Activated CD4-positive, alpha-beta T cell treated with anti-CD3 and anti-CD28 coated beads, Interleukin-2, amount 50 U/mL, for 24 hours (primary cell): ENCODE measurements around the gene FAM227B.
"Not testable (repeated sequence)": the region's sequence is repeated elsewhere in the genome, so short reads cannot be mapped to it uniquely, and the experiment has no call there.

Experiments used
- DNase-seq, 2 donors: peaks; one replicate each; pipeline ENCODE4 v3.0.0-alpha.2; 2020; ENCODE audit warnings: low read depth in 1 of 2, low spot score in 1 of 2

The FAM227B gene

GRCh38 chr15:49612240-49612639 lies 8.4 kb downstream of the FAM227B start:
- DNase-seq: not testable (repeated sequence)

GRCh38 chr15:49610157-49610918 lies 10.3 kb downstream of the FAM227B start:
- no peak for DNase-seq

- no peak for DNase-seq
Observed at GRCh38 chr15:49606594-49606993, 14.0 kb downstream of the FAM227B start.

GRCh38 chr15:49605588-49605987 lies 15.0 kb downstream of the FAM227B start:
- DNase-seq: no peak

- DNase-seq: no peak
Observed at GRCh38 chr15:49604625-49605409, 15.8 kb downstream of the FAM227B start.

GRCh38 chr15:49592829-49593316 lies 27.7 kb downstream of the FAM227B start:
- DNase-seq: not testable (repeated sequence)

GRCh38 chr15:49589030-49589429 lies 31.6 kb downstream of the FAM227B start:
- no peak for DNase-seq

GRCh38 chr15:49573421-49573820 lies 47.2 kb downstream of the FAM227B start:
- DNase-seq: no peak

- DNase-seq: no peak
Observed at GRCh38 chr15:49570672-49571071, 49.9 kb downstream of the FAM227B start.

- no peak for DNase-seq
Observed at GRCh38 chr15:49570174-49570573, 50.4 kb downstream of the FAM227B start.

GRCh38 chr15:49560045-49560444 lies 60.6 kb downstream of the FAM227B start:
- no peak for DNase-seq

- no peak for DNase-seq
Observed at GRCh38 chr15:49558929-49559328, 61.7 kb downstream of the FAM227B start.

- no peak for DNase-seq
Observed at GRCh38 chr15:49556437-49556836, 64.2 kb downstream of the FAM227B start.

GRCh38 chr15:49550342-49550741 lies 70.3 kb downstream of the FAM227B start:
- not testable (repeated sequence) for DNase-seq

- no peak for DNase-seq
Observed at GRCh38 chr15:49538520-49538919, 82.1 kb downstream of the FAM227B start.

GRCh38 chr15:49530092-49530491 lies 90.5 kb downstream of the FAM227B start:
- DNase-seq: no peak

GRCh38 chr15:49528289-49528688 lies 92.3 kb downstream of the FAM227B start:
- DNase-seq: no peak

GRCh38 chr15:49521802-49522201 lies 98.8 kb downstream of the FAM227B start:
- DNase-seq: no peak

- not testable (repeated sequence) for DNase-seq
Observed at GRCh38 chr15:49512739-49513138, 107.9 kb downstream of the FAM227B start.

- DNase-seq: no peak
Observed at GRCh38 chr15:49507261-49507660, 113.4 kb downstream of the FAM227B start.

- DNase-seq: no peak
Observed at GRCh38 chr15:49506341-49506740, 114.3 kb downstream of the FAM227B start.

- no peak for DNase-seq
Observed at GRCh38 chr15:49501586-49501985, 119.0 kb downstream of the FAM227B start.
